GM19193 (cell line): ENCODE data around the gene TRIM14.
A peak's percentile ranks its signal among the peaks of the same experiment; 100 is the strongest.

Source experiments
- POLR2A ChIP-seq: IDR thresholded peaks from 4 replicates; pipeline ENCODE4 v1.6.1; 2011; ENCODE audit not compliant: insufficient read depth, insufficient read length; ENCODE audit errors: extremely low read depth

TRIM14 gene

DNA sequence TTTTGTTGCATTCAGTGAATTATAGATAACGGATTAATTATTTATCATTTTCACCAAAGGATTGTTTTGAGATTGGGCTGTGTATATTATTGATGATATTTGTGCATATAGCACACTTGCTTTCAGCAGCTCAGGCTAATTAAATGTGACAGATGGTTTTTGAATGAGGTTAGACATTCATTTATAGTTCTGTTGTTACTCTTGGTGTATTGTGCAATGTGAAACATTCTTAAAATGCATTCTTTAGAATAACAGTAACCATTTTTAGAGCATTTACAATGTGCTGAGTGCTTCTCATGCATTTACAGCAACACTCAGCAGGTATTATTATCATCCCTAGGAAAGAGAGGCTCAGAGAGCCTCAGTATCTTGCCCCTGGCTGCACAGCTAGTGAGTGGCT is 38.7 kb downstream of the TRIM14 start:
- TF ChIP-seq POLR2A = no peak

DNA sequence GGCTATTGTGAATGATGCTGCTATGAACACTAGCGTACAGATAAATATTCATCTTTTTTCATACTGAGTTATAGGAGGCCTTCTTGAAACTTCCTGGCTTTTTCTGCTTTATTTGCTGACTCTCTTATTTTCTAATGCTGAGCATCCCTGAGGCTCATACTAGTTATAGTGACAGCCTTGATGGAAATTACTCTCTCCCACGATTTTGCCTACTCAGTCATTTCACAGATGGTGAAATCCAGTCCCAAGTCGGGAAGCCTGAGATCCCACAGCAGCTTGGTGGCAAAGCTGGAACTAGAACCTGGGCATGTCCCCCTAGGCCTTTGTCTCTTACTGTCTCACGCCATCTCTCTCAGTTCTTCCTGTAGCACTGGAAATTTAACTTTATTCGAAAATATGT is 40.1 kb downstream of the TRIM14 start:
- TF ChIP-seq POLR2A = no peak

DNA sequence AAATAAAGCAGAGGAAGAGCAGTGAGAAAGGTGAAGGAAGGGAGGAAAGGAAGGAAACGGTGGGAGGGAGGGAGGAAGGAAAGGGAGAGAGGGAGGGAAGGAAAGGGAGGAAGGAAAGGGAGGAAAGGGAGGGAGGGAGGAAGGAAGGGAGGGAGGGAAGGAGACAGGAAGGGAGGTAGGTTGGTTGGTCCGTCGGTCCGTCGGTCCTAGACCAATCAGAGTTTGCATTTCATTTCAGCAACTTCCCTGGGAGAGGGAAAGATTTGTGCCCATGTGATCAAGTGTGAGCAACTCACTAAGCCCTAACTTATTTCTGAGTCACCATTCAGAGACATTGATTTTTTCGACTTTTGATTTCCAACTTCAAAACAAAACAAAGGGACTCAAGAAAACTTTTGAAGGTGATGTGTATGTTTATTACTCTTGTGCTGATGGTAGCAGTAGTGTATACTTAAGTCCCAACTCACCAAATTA is 43.7 kb downstream of the TRIM14 start:
- TF ChIP-seq POLR2A = no peak

DNA sequence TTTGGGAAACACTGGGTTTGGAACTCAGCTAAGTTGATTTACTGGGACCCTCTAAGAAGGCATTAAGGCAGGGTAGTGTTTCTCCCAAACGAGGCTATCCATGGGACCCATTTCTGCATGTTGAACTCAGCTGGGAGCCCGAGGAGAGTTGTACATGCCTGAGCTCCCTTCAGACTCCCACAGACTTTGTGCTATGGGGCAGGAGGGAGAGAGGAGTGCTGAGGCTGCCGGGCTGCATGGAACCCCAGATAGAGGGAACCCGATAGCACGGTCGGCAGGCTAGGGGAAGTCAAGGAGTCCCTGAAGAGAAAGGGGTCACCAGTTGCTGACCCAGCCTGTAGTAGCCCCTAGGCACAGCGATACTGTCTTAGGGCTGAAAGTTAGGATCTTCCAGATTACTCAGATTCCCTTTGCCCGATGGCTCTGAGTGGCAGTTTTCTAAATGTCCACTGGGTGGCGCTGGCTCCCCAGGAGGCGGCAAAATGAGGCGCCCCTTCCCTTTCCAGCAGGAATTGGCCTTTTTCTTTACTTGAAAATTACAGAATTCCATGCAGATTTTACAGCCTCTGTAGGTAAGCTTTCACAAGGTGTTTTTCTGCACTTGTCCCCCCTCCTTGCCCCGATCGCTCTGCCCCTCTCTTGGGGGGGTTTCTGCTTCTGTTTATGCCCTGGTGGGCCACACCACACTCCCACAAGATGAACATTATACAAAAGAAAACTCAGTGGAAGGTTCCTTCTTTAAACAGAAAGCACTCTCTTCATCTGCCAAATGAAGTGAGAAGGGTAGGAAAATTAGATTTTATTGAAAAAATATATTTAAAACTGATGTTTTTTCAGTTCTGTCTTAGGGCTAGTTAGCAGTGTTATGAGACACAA is 44.7 kb downstream of the TRIM14 start:
- TF ChIP-seq POLR2A = no peak

DNA sequence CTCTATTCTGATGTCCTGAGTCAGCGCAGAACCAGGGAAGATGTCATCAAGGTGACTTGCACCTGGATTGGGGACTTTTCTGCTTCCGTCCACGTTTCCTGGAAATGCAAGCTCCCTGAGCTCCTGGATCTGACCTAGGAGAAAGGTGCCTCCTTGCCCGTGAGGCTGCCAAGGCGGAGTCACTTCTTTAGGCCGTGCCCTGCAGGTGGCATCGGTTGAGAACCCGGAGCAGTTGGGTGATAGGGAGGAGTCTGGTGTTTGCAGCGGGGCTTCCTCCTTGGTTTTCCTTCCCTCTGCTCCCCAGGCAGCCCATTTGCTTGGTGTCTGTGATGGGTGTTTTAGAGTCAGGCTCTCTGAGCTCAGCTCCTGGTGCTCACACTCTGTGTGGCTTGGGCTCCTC is 47.3 kb downstream of the TRIM14 start:
- no peak for TF ChIP-seq POLR2A

DNA sequence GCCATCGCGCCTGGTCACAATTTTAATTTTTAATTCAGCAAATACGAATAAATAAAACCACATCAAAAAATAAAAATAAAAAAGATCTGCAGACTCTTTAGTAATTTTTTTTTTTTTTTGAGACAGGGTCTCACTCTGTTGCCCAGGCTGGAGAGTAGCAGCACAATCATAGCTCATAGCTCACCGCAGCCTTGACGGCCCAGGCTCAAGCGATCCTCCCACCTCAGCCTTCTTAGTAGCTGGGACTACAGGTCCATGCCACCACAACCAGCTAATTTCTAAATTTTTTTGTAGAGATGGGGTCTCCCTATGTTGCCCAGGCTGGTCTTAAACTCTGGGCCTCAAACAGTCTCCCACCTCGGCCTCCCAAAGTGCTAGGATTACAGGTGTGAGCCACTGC is 48.3 kb downstream of the TRIM14 start:
- no peak for TF ChIP-seq POLR2A

DNA sequence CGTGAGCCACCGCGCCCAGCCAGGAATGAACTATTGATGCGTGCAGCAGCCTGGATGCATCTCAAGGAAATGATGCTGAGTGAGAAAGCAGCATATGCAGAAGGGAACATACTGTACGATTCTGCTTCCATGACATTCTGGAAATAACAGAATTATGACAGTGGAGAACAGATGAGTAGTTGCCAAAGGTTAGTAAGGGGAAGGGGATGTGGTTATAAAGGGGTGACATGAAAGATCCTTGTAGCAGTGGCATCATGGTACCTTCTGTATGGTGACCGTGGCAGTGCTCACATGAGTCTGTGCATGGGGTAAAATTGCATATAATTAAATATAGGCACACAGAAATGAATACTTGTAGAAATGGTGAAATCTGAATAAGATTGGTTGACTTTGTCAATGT is 49.5 kb downstream of the TRIM14 start:
- no peak for TF ChIP-seq POLR2A

DNA sequence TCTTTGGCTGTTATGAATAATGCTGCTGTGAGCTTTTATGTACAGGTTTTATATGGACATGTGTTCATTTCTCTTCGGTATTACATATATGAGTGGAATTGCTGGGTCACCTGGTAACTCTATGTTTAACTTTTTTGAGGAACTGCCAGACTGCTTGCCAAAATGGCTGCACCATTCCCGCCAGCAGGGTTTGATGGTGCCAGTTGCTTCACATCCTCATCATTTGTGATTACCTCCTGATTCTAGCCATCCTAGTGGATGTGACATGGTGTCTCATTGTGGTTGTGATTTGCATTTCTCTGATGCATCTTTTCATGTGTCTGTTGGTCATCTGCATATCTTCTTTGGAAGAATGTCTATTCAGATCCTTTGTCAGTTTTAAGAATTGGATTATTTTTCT is 51.8 kb downstream of the TRIM14 start:
- TF ChIP-seq POLR2A = no peak

DNA sequence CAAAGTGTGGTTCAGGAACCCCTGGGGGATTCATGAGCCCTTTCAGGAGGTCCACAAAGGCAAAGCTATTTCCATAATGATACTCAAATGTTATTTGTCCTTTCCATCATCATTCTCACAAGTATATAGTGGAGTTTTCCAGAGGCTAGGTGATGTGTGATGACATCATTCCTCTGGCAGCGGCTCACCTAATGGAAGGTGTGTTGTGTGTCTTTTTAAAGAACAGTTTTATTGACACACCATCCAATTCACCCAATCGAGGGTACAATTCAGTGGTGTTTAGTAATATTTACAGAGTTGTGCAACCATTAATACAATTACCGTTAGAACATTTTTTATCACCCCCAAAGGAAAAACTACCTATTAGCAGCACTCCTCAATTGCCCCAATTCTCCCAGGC is 52.8 kb downstream of the TRIM14 start:
- TF ChIP-seq POLR2A = no peak

DNA sequence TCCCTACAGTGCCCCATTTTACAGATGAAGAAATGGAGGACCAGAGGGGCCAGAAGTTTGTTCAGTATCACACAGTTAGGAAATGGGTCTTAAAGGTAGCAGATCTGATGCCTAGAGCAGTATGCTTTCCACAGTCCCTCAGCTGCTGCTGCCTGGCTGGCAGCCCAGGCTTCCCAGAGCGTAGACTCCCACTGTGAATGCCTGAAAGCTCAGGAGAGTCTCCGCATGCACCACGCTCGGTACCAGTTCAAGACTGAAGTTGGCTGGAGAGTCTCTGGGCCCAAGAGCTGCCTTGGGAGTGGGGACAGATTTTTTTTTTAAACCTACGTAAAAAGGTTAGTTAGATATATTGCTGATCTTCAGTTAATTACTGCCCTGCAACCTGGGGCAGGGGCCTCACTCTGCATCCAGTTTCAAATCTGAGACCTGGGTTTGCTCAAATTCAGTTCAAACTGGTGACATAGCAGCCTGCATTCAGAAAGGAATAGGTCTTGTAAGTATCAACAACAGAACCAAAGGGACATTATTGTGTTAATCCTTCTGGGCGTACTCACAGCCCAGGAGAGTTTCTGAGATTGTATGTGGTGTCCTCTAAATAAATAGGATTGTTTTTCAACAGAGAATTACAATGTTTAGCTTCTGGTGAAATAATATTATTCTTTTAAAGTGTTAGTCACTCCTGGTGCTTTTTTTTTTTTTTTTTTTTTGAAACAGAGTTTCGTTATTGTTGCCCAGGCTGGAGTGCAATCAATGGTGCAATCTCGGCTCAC is 54.2 kb downstream of the TRIM14 start:
- no peak for TF ChIP-seq POLR2A

DNA sequence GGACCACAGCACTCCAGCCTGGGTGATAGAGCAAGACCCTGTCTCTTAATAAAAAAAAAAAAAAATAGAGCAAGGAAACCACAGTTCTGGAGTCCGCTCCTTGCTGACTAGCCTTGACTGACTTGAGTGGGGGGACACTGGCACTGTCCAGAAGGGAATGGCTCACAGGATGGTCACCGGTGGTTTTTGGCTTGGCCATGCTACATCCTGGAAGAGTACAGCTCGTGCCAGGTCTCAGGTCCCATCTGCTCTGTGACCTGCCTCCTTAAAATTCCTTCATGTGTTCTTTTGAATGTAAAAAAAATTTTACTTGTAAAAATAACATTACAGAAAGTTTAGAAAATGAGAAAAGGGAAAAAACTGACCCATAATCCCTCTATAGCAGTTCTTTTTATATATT is 56.9 kb downstream of the TRIM14 start:
- TF ChIP-seq POLR2A = no peak

DNA sequence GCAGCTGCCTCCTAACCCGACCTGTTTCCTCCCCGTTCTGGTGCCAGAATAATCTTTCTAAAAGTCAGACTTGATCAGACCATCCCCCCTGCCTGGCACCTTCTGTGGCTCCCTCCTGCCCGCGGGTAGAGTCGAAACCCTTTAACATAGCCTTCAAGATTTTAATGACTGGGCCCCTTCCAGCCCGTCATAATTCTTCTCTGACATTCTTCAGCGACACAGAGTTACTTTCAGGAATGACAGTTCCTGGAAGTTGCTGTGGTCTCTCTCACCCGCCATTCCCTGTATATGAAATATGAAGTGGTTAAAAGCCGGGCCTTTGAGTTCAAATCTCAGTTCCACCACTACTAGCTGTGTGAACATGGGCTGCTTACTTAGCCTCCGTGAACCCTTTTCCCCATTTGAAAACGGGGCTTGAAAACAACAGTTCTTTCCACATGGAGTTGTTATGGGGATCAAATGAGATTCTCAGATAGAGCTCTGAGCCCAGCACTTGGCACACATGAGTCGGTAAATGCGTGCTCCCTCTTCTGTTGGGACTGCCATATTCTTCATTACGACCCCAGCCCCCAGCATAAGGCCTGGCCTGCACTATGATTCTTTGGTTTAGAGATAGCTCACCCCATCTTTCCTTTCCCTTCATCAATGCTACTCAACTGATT is 61.8 kb downstream of the TRIM14 start:
- no peak for TF ChIP-seq POLR2A

DNA sequence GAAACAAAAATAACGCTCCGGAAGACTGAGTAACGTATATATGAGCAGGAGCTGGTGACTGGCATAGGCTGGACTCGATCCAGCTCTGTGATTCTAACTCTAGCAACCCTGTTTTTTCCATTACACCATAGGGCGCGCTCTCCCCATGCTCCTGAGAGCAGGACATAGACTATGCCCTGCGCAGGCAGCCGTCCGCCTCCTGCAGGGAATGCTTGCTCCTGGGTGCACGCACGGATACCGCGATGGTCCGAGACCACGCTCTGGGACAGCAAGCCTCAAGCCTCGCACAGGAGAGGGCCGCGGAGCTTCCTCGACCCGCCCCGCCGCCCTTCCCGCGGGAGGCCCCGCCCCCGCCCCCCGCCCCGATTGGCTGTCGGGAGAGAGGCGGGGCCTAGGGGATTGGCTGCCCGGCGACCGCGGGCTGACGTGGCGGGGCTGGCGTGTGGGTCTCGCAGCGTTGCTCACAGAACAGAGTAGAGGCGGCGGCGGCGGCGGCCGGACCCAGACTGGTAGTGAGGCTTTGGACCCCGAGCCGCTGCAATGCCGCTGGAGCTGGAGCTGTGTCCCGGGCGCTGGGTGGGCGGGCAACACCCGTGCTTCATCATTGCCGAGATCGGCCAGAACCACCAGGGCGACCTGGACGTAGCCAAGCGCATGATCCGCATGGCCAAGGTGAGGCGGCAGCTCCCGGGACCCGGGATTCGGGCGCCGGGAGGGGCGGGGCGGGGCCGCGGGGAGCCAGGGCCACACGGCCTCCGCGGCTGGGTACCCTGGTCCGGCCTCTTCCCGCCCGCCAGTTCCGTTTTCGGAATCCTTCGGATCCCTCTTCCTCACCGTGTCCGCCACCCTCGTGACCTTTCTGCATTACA is 62.5 kb downstream of the TRIM14 start, which contains the start of gene NANS:
Gene NANS (plus strand): TSS at position 464 of the 869 bp plus-strand sequence. CDS start 77 bp downstream, at position 541.
- TF ChIP-seq POLR2A = peak; percentile 92

DNA sequence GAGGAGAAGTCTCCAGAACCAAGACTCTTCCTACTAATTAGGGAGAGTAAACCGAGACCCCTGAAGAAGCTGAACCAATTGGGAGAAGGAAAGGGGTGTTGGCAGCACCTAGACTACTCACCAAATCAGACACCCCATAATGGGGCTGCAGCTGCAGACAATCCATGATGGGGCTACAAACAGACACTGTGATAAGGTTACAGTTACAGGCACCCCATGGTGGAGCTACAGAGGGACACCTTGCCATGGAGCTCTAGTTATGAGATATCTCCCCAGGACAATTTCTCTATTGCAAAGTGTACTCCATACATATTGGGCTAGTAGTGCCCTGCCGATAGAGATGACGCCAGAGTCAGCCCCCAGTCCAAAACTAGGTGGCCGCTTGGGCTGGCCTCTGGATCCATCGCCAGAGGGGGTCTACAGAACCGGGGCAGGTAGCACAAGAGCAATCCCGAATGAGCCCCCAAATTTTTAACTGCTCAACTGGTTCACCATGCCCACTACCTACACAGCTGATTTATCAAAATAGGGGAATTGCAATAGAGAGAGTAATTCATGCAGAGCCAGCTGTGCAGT is 64.6 kb downstream of the TRIM14 start:
- TF ChIP-seq POLR2A = no peak

DNA sequence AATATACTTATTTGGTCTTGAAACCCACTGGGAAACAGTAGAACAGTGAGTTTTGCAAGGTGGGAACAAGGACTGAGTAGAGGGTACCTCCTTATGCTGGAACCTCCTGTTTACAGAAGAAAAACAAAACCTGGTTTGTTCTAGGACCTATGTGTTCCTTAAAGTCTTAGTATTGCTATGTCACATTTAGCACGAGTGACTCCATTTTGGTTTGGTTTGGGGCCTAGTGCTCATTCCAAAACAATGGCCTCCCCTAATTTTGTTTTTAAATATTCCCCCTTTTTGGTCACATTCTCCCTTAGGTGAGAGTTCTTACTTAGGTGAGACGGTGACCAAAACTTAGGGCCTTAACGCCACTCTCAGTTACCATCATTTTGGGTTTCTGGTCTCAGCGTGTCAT is 68.7 kb downstream of the TRIM14 start:
- no peak for TF ChIP-seq POLR2A
